Panc1 (cell line): ENCODE measurements around the gene PRKAG3. TPM values are rescaled to one million over a fixed set of nuclear protein-coding genes. Genes with fewer than 3 reads are reported as not detected.

Source experiments
- ATAC-seq: fragments of 200-7000 bp; cut with Tn5 transposase; 2 replicates; pipeline ENCODE4 v1.9.1; 2020; ENCODE audit warnings: mild to moderate bottlenecking, moderate library complexity
- BruUV-seq: library from RNA; stranded (reverse); fragments of 400-500 nt; replicated peaks from 2 replicates; lab custom pipeline; 2021; lab: Mats Ljungman, UMichigan
- CTCF ChIA-PET: fragments of 300-600 bp; sonication (Branson Sonifier 250); formaldehyde crosslinking; loops from one replicate; lab custom pipeline; 2022; ENCODE audit warnings: antibody characterized with exemption; lab: Charles Lee
- POLR2A ChIA-PET: fragments of 300-600 bp; sonication (Branson Sonifier 250); formaldehyde crosslinking; loops from one replicate; lab custom pipeline; 2022; ENCODE audit warnings: antibody characterized with exemption; lab: Charles Lee
- DNase-seq: peaks from one replicate; pipeline ENCODE4 v3.0.0-alpha.2; 2010; ENCODE audit warnings: low read depth, low spot score
- H3K27ac ChIP-seq: 2 replicates; pipeline ENCODE4 v1.5.1; 2011; ENCODE audit warnings: mild to moderate bottlenecking, low read length, inconsistent platforms
- H3K27me3 ChIP-seq: fragments of 200-500 bp; sonication (Bioruptor generic); 2 replicates; pipeline ENCODE4 v1.6.0; 2014; ENCODE audit warnings: low read length, inconsistent platforms; ENCODE audit not compliant: control insufficient read depth, insufficient read depth
- H3K36me3 ChIP-seq: fragments of 200-500 bp; sonication (Bioruptor generic); 2 replicates; pipeline ENCODE4 v1.5.1; 2014; ENCODE audit warnings: inconsistent platforms, mild to moderate bottlenecking, low read length, moderate library complexity; ENCODE audit not compliant: control insufficient read depth, insufficient read depth
- H3K4me1 ChIP-seq: 2 replicates; pipeline ENCODE4 v1.5.1; 2011; ENCODE audit warnings: inconsistent platforms, mild to moderate bottlenecking, low read length, moderate library complexity; ENCODE audit not compliant: control insufficient read depth, insufficient read depth
- H3K4me3 ChIP-seq, 2 experiments: 2 replicates each; pipeline ENCODE4 v1.5.1; 2011 to 2012; ENCODE audit warnings: low read depth in 2 of 2, low read length in 2 of 2, mild to moderate bottlenecking in 2 of 2, inconsistent platforms in 1 of 2, moderate library complexity in 1 of 2
- H3K9me3 ChIP-seq: fragments of 200-500 bp; sonication (Bioruptor generic); 2 replicates; pipeline ENCODE4 v1.5.1; 2014; ENCODE audit warnings: low read depth, mild to moderate bottlenecking, inconsistent platforms, low read length, moderate library complexity; ENCODE audit not compliant: control insufficient read depth, insufficient read depth
- POLR2AphosphoS5 ChIP-seq: IDR thresholded peaks from 2 replicates; pipeline ENCODE4 v1.6.1; 2012; ENCODE audit warnings: mild to moderate bottlenecking, low read depth, low read length, moderate library complexity
- SIN3A ChIP-seq: IDR thresholded peaks from 2 replicates; pipeline ENCODE4 v1.6.1; 2012; ENCODE audit warnings: low read depth, mild to moderate bottlenecking, low read length, moderate library complexity, borderline replicate concordance; ENCODE audit not compliant: insufficient read depth
- TCF7L2 ChIP-seq: IDR thresholded peaks from 2 replicates; pipeline ENCODE4 v1.6.1; 2011; ENCODE audit warnings: mild to moderate bottlenecking, low read depth, low read length, inconsistent platforms
- in situ Hi-C: cut with HindIII; loops from 2 replicates; pipeline ENCODE4 v1.10.0; 2016; ENCODE audit warnings: low sequenced_read_pairs, low pct_unique_long_range_greater_than_20kb
- intact Hi-C: fragments of 100-400 bp; cut with micrococcal nuclease; formaldehyde crosslinking; loops from one replicate; pipeline ENCODE4 v1.10.0; 2022; ENCODE audit not compliant: unreplicated experiment
- total RNA-seq: library from RNA; stranded (reverse); gene quantifications from one replicate; pipeline ENCODE4 v1.2.1, GENCODE V29; 2021; ENCODE audit not compliant: unreplicated experiment
- TF ChIP-seq, protein P1 (sequence below), 2 experiments: IDR thresholded peaks; 2 replicates each; pipeline ENCODE4 v1.6.1; 2011 to 2012; ENCODE audit warnings: low read depth in 2 of 2, control low read depth in 1 of 2, low read length in 1 of 2, mild to moderate bottlenecking in 1 of 2, moderate library complexity in 1 of 2; ENCODE audit not compliant: insufficient read depth in 1 of 2
- TF ChIP-seq, protein P2 (sequence below): fragments of 450-650 bp; IDR thresholded peaks from 2 replicates; pipeline ENCODE4 v1.5.1; 2017; ENCODE audit warnings: mild to moderate bottlenecking

The PRKAG3 gene
- total RNA-seq, 1 experiment from 2014 or later: not detected

DNA sequence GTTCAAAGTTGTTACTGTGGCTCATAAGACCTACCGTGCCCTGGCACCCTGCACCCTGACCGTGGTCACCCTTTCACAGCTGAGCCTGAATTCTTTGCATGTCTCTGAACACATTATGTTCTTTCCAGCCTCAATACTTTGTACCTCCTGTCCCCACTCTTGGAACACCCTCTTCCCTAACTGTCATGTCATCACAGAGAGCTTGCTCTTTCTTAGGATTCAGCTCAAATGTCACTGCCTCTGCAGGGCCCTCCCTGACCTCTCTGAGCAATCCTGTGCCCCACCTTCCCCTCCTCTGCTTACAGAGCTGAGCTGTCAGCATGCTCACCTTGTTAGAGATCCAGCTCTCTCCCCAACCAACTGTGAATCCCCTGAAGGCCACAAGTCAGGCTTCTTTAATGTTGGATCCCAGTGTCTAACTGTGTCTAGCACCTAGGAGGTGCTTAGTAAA, 15.0 kb downstream of the PRKAG3 start:
- in situ Hi-C loops: no loop called here
- Histone ChIP-seq H3K9me3 (no peaks in the 10 kb centered on the region), H3K27me3 (no peaks in the 10 kb centered on the region), H3K36me3 (no peaks in the 10 kb centered on the region), H3K4me3 (no peak overlapping the region), H3K27ac (no peak overlapping the region), H3K4me1 (no peaks in the 10 kb centered on the region)
- TF ChIP-seq POLR2AphosphoS5 (no peak), TCF7L2 (no peak), SIN3A (no peak)
- TF ChIP-seq, protein P1, sequence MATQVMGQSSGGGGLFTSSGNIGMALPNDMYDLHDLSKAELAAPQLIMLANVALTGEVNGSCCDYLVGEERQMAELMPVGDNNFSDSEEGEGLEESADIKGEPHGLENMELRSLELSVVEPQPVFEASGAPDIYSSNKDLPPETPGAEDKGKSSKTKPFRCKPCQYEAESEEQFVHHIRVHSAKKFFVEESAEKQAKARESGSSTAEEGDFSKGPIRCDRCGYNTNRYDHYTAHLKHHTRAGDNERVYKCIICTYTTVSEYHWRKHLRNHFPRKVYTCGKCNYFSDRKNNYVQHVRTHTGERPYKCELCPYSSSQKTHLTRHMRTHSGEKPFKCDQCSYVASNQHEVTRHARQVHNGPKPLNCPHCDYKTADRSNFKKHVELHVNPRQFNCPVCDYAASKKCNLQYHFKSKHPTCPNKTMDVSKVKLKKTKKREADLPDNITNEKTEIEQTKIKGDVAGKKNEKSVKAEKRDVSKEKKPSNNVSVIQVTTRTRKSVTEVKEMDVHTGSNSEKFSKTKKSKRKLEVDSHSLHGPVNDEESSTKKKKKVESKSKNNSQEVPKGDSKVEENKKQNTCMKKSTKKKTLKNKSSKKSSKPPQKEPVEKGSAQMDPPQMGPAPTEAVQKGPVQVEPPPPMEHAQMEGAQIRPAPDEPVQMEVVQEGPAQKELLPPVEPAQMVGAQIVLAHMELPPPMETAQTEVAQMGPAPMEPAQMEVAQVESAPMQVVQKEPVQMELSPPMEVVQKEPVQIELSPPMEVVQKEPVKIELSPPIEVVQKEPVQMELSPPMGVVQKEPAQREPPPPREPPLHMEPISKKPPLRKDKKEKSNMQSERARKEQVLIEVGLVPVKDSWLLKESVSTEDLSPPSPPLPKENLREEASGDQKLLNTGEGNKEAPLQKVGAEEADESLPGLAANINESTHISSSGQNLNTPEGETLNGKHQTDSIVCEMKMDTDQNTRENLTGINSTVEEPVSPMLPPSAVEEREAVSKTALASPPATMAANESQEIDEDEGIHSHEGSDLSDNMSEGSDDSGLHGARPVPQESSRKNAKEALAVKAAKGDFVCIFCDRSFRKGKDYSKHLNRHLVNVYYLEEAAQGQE (IDR thresholded peaks at IDR 0.05; ENCODE audit: insufficient read depth in 1 of 2, low read depth in 2 of 2, low read length in 1 of 2): no peak
- TF ChIP-seq, protein P2, sequence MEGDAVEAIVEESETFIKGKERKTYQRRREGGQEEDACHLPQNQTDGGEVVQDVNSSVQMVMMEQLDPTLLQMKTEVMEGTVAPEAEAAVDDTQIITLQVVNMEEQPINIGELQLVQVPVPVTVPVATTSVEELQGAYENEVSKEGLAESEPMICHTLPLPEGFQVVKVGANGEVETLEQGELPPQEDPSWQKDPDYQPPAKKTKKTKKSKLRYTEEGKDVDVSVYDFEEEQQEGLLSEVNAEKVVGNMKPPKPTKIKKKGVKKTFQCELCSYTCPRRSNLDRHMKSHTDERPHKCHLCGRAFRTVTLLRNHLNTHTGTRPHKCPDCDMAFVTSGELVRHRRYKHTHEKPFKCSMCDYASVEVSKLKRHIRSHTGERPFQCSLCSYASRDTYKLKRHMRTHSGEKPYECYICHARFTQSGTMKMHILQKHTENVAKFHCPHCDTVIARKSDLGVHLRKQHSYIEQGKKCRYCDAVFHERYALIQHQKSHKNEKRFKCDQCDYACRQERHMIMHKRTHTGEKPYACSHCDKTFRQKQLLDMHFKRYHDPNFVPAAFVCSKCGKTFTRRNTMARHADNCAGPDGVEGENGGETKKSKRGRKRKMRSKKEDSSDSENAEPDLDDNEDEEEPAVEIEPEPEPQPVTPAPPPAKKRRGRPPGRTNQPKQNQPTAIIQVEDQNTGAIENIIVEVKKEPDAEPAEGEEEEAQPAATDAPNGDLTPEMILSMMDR: no peak
- ATAC-seq (no peak), DNase-seq (no peak)
- BruUV-seq: no TSS peak
- intact Hi-C loops: no loop called here
- ChIA-PET CTCF (no interaction called here), POLR2A (no interaction called here)

DNA sequence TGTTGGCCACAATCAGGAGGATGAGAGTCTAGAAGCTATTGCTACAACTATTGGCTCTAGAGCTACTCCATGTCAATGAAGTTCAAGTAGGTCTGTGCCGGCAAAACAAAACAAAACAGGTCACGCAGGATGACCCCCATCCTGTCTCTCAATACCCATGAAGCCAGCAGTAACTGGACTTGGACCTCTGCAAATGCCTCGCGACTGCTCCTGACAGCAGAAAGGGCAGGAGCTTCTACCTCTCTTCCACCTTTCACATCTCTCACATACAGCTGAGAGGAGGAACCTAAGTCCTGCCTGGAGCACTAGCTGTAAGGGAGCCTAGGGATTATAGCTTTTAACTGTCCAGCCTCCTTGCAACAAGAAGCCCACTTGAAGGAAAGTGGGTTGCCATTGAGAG, 16.0 kb downstream of the PRKAG3 start:
- ATAC-seq: no peak
- Histone ChIP-seq H3K9me3 (no peaks in the 10 kb centered on the region), H3K4me1 (no peaks in the 10 kb centered on the region), H3K27me3 (no peaks in the 10 kb centered on the region), H3K36me3 (no peaks in the 10 kb centered on the region), H3K4me3 (no peak overlapping the region), H3K27ac (no peak overlapping the region)
- no TSS peak for BruUV-seq
- in situ Hi-C loops: no loop called here
- TF ChIP-seq SIN3A (no peak), POLR2AphosphoS5 (no peak), TCF7L2 (no peak)
- TF ChIP-seq, protein P1 (IDR thresholded peaks at IDR 0.05; ENCODE audit: insufficient read depth in 1 of 2, low read depth in 2 of 2, low read length in 1 of 2): no peak
- TF ChIP-seq, protein P2: no peak
- intact Hi-C loops: no loop called here
- no peak for DNase-seq
- CTCF ChIA-PET: interaction anchor here (0.7 kb wide), 1 partner anchor 32 kb away, joined by 3 read pairs; no protein-coding TSS in a partner anchor
- POLR2A ChIA-PET: interaction anchor here (0.6 kb wide), 1 partner anchor 254 kb away, joined by 6 read pairs; no protein-coding TSS in a partner anchor
